Measurements from ENCODE around the gene LRRC3.

LRRC3 gene

DNA sequence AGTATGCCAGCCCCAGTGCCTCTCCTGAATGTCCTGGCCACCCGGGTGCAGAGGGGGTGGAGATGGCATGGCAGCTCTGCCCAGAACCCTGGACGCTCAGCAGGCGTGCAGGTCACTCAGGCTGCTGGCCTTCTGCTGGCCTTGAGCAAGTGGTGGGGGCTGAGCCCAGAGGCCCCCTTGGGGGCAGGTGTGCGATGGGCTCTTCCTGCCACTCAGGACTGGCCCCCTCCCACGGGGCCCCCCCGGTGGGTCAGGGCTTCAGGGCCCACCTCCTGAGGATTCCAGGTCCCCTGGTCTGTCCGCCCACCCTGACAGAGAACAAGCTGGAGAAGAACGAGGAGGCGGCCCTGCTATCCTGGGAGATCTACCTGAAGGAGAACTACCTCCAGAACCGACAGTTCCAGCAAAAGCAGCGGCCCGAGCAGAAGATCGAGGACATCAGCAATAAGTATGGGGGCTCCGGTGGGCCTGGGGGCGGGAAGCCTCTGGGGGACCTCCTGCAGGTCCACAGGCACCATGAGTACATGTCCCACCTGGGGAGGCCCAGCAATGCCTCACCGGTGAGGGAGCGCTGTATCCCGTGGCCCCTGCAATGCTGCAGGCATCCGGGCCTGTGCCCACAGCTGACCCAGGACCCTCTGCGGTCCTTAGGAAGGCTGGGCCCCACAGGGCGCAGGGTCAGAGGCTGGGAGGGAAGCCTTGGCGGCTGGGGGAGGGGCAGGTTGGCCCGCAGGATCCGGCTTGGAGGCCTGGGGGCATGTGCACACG lies 37.0 kb upstream of the LRRC3 start:
- no peak overlapping the region for H3K4me3 ChIP-seq (ENCODE audit: low read length)
- no peak overlapping the region for H3K27ac ChIP-seq (ENCODE audit: low read depth, low read length)

DNA sequence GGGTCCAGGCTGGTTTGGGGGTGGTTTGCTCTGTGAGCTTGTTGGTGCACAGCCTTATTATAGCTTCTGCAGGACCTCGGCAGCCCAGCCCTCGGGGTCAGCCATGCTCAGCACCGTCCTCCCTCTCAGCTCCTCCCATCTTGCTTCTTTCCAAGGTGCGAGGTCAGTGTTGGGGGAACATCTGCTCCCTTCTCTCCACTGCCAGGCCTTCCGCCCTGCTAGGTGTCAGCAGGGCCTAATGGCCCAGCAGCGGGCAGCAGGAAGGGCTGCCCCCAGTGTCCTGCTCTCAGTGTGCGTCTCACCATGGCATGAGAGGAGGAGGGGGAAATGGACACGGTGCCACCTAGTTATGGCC lies 36.5 kb upstream of the LRRC3 start:
- H3K27me3 ChIP-seq (ENCODE audit: control insufficient read depth, insufficient read depth, low read length): no peaks in the 10 kb centered on the region
- no peaks in the 10 kb centered on the region for H3K36me3 ChIP-seq (ENCODE audit: control insufficient read depth, insufficient read depth, low read length)
- no peaks in the 10 kb centered on the region for H3K4me1 ChIP-seq (ENCODE audit: control insufficient read depth, insufficient read depth, low read length)
- H3K9ac ChIP-seq (ENCODE audit: low read length): no peak overlapping the region
- no peak overlapping the region for H3K27ac ChIP-seq (ENCODE audit: low read depth, low read length)
- no peak overlapping the region for H3K4me3 ChIP-seq (ENCODE audit: low read length)

More for the DNA sequence above, 37.0 kb upstream of the LRRC3 start:
- Histone ChIP-seq H3K27me3 (ENCODE audit: control insufficient read depth, insufficient read depth, low read length) (no peaks in the 10 kb centered on the region), H3K9ac (ENCODE audit: low read length) (no peak overlapping the region), H3K36me3 (ENCODE audit: control insufficient read depth, insufficient read depth, low read length) (no peaks in the 10 kb centered on the region), H3K4me1 (ENCODE audit: control insufficient read depth, insufficient read depth, low read length) (no peaks in the 10 kb centered on the region)

GRCh38 chr21:44419679-44420078 lies 35.6 kb upstream of the LRRC3 start:
- no peaks in the 10 kb centered on the region for H3K27me3 ChIP-seq (ENCODE audit: control insufficient read depth, insufficient read depth, low read length)
- no peak overlapping the region for H3K9ac ChIP-seq (ENCODE audit: low read length)

DNA sequence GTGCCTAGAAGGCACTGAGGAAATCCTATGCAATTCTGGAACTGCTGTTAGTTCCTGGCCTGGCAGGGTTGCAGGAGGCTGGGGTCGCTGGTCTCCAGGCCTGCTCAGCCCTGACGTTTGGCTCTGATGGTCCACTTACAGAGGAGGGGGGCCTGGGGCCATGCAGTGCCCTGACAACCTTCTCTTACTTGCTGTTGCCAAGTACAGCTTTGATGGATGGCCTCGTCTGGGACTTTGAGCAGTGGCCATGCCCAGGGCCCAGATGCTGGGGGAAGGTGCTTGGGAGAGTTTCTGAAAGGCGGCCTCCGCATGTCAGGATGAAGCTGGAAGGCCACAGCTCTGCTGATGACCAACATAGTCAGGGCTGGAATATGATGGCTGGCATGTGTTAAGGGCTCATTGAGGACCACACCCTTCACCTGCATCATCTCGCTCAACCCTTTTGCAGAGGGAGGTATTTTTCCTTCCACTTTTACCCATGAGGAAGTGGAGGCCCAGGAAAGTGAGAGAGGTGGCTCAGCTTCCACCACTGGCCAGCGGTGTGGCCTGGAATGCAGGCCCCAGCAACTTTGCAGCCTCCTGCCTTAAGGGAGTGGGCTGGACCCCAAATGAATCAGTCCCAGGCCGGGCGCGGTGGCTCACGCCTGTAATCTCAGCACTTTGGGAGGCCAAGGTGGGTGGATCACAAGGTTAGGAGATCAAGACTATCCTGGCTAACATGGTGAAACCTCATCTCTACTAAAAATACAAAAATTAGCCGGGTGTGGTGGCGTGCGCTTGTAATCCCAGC lies 34.7 kb upstream of the LRRC3 start:
- H3K27me3 ChIP-seq (ENCODE audit: control insufficient read depth, insufficient read depth, low read length): no peaks in the 10 kb centered on the region

More at GRCh38 chr21:44419679-44420078, 35.6 kb upstream of the LRRC3 start:
- Histone ChIP-seq H3K36me3 (ENCODE audit: control insufficient read depth, insufficient read depth, low read length) (no peaks in the 10 kb centered on the region), H3K4me1 (ENCODE audit: control insufficient read depth, insufficient read depth, low read length) (no peaks in the 10 kb centered on the region), H3K4me3 (ENCODE audit: low read length) (no peak overlapping the region), H3K27ac (ENCODE audit: low read depth, low read length) (no peak overlapping the region)

GRCh38 chr21:44421901-44422840 lies 33.1 kb upstream of the LRRC3 start:
- Histone ChIP-seq H3K9ac (ENCODE audit: low read length) (no peak overlapping the region), H3K4me1 (ENCODE audit: control insufficient read depth, insufficient read depth, low read length) (no peaks in the 10 kb centered on the region), H3K4me3 (ENCODE audit: low read length) (no peak overlapping the region), H3K27me3 (ENCODE audit: control insufficient read depth, insufficient read depth, low read length) (no peaks in the 10 kb centered on the region), H3K27ac (ENCODE audit: low read depth, low read length) (no peak overlapping the region), H3K36me3 (ENCODE audit: control insufficient read depth, insufficient read depth, low read length) (no peaks in the 10 kb centered on the region)

More for the DNA sequence above, 34.7 kb upstream of the LRRC3 start:
- Histone ChIP-seq H3K9ac (ENCODE audit: low read length) (no peak overlapping the region), H3K27ac (ENCODE audit: low read depth, low read length) (no peak overlapping the region), H3K4me3 (ENCODE audit: low read length) (no peak overlapping the region), H3K36me3 (ENCODE audit: control insufficient read depth, insufficient read depth, low read length) (no peaks in the 10 kb centered on the region), H3K4me1 (ENCODE audit: control insufficient read depth, insufficient read depth, low read length) (no peaks in the 10 kb centered on the region)

- H3K4me3 ChIP-seq (ENCODE audit: low read length): no peak overlapping the region
- no peaks in the 10 kb centered on the region for H3K4me1 ChIP-seq (ENCODE audit: control insufficient read depth, insufficient read depth, low read length)
- H3K9ac ChIP-seq (ENCODE audit: low read length): no peak overlapping the region
- no peaks in the 10 kb centered on the region for H3K36me3 ChIP-seq (ENCODE audit: control insufficient read depth, insufficient read depth, low read length)
- H3K27ac ChIP-seq (ENCODE audit: low read depth, low read length): no peak overlapping the region
- H3K27me3 ChIP-seq (ENCODE audit: control insufficient read depth, insufficient read depth, low read length): no peaks in the 10 kb centered on the region
These were observed 31.9 kb upstream of the LRRC3 start for GRCh38 chr21:44423312-44423821.

DNA sequence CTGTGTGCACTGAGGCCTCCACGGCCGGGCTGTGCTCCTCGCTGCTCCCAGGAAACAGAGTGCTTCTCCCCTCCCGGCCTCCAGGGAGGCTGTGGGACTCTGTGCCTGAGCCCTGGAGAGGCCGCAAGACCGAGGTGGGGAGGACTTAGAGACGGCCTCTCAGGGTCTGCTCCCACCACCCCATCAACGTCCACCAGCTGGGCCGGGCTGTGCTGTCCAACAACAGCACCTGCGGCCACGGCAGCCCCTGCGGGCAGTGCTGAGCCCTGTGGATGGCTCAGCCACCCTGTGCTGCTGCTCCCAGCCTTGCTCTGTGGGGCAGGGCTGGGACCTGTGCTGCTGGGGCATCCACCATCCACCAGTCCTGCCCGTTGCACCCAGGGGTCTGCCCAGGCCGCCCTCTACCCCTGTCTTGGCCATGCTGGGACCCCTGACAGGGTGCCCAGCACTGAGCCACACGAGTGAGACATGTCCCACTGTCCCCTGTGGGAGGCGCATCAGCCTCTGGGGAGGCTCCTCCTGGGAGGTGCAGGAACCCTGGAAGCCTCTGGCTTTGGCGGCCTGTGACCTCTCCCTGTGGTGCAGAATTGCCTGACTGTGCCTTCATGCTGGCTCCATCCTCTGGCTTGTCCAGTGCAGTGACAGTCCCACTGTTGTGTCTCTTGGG lies 31.2 kb upstream of the LRRC3 start:
- H3K27ac ChIP-seq (ENCODE audit: low read depth, low read length): no peak overlapping the region
- H3K36me3 ChIP-seq (ENCODE audit: control insufficient read depth, insufficient read depth, low read length): no peaks in the 10 kb centered on the region
- no peaks in the 10 kb centered on the region for H3K27me3 ChIP-seq (ENCODE audit: control insufficient read depth, insufficient read depth, low read length)
- no peaks in the 10 kb centered on the region for H3K4me1 ChIP-seq (ENCODE audit: control insufficient read depth, insufficient read depth, low read length)
- no peak overlapping the region for H3K9ac ChIP-seq (ENCODE audit: low read length)
- no peak overlapping the region for H3K4me3 ChIP-seq (ENCODE audit: low read length)

GRCh38 chr21:44424608-44425306 lies 30.6 kb upstream of the LRRC3 start:
- H3K36me3 ChIP-seq (ENCODE audit: control insufficient read depth, insufficient read depth, low read length): no peaks in the 10 kb centered on the region
- H3K4me1 ChIP-seq (ENCODE audit: control insufficient read depth, insufficient read depth, low read length): no peaks in the 10 kb centered on the region
- H3K4me3 ChIP-seq (ENCODE audit: low read length): no peak overlapping the region
- no peak overlapping the region for H3K9ac ChIP-seq (ENCODE audit: low read length)
- no peak overlapping the region for H3K27ac ChIP-seq (ENCODE audit: low read depth, low read length)
- H3K27me3 ChIP-seq (ENCODE audit: control insufficient read depth, insufficient read depth, low read length): no peaks in the 10 kb centered on the region

- no peaks in the 10 kb centered on the region for H3K36me3 ChIP-seq (ENCODE audit: control insufficient read depth, insufficient read depth, low read length)
- H3K27me3 ChIP-seq (ENCODE audit: control insufficient read depth, insufficient read depth, low read length): no peaks in the 10 kb centered on the region
- H3K4me3 ChIP-seq (ENCODE audit: low read length): no peak overlapping the region
- no peak overlapping the region for H3K27ac ChIP-seq (ENCODE audit: low read depth, low read length)
- H3K4me1 ChIP-seq (ENCODE audit: control insufficient read depth, insufficient read depth, low read length): no peaks in the 10 kb centered on the region
- H3K9ac ChIP-seq (ENCODE audit: low read length): no peak overlapping the region
These were observed 29.9 kb upstream of the LRRC3 start for GRCh38 chr21:44425307-44425894.

GRCh38 chr21:44425895-44426662 lies 29.2 kb upstream of the LRRC3 start:
- H3K27ac ChIP-seq (ENCODE audit: low read depth, low read length): no peak overlapping the region
- no peaks in the 10 kb centered on the region for H3K4me1 ChIP-seq (ENCODE audit: control insufficient read depth, insufficient read depth, low read length)
- H3K9ac ChIP-seq (ENCODE audit: low read length): no peak overlapping the region
- no peak overlapping the region for H3K4me3 ChIP-seq (ENCODE audit: low read length)
- H3K27me3 ChIP-seq (ENCODE audit: control insufficient read depth, insufficient read depth, low read length): no peaks in the 10 kb centered on the region
- H3K36me3 ChIP-seq (ENCODE audit: control insufficient read depth, insufficient read depth, low read length): no peaks in the 10 kb centered on the region

All from rectal smooth muscle tissue (tissue), 1 donor.